ENCODE data around the gene CUX1.

Gene CUX1

DNA sequence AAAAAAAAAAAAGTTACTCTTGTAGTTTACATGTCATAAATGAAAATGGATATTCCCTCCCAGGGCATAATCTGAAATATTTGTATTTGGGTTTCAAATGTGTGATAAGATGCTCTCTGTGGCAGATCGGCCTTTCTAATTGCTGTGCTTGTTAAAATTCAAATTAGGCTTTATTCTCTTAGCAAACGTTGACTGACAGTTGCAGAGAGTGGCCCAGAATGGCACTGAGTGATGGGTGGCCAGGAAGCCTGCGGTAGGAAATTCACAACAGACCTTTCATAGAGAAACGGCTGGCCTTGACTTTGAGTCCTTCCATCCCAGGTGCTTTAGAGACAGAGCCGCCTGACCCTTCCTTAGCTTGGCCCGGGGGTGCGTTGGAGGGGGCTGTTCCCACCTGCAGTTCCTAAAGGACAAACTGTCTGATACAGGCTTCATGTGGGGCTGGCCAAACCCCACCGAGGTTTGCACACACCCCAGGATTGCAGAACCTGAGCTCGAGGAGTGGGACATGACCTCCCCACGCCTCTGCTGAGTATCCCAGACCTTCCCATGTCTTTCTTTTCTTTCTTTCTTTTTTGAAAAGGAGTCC is 152.7 kb downstream of the CUX1 start:
- Mint-ChIP-seq H3K9me3 (ENCODE audit: low read depth) (no peaks in the 10 kb centered on the region), H3K4me3 (no peak overlapping the region), H3K27me3 (no peaks in the 10 kb centered on the region), H3K36me3 (peaks cover 6% of the 10 kb centered on the region), H3K4me1 (ENCODE audit: low read depth) (no peaks in the 10 kb centered on the region), H3K27ac (peak overlapping the region; percentile 10)

DNA sequence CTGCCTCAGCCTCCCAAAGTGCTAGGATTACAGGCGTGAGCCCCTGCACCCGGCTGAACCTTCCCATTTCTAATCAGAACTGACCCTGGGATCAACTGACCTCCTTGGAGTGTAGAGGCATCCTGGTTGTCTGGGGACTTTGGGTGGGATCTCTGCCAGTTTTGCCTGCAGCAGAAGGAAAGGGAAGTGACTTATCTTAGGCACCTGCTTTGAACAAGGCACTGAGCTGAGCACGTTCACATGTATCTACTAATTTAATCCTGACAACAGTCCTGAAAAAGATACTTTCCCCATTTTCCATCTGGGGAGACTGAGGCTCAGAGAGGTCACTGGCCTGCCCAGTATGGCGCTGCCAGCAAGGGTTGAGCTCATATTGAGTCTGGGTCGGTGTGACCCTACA is 153.4 kb downstream of the CUX1 start:
- Mint-ChIP-seq H3K27ac (no peak overlapping the region), H3K4me1 (ENCODE audit: low read depth) (no peaks in the 10 kb centered on the region), H3K9me3 (ENCODE audit: low read depth) (no peaks in the 10 kb centered on the region), H3K4me3 (no peak overlapping the region), H3K27me3 (no peaks in the 10 kb centered on the region), H3K36me3 (peaks cover 6% of the 10 kb centered on the region)

DNA sequence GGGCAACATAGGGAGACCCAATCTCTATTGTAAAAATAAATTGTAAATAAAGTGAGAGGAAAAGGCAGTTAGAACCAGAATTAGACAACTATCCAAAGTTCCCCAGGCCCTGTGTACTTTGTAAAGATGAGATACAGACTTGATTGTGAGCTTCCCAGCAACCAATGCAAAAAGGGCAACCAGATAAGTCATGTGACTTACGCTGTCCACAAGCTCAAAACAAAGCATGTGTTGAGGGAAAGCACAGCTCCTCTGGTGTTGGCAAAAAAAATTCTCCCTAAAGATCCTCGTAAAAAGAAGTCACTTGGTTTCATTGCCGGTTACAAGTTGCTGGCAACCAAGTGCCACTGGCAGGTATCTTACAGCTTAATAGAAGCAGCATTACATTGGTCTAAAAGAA is 154.0 kb downstream of the CUX1 start:
- Mint-ChIP-seq H3K4me1 (ENCODE audit: low read depth) (no peaks in the 10 kb centered on the region), H3K27me3 (no peaks in the 10 kb centered on the region), H3K27ac (no peak overlapping the region), H3K9me3 (ENCODE audit: low read depth) (no peaks in the 10 kb centered on the region), H3K36me3 (peaks cover 4% of the 10 kb centered on the region), H3K4me3 (no peak overlapping the region)

DNA sequence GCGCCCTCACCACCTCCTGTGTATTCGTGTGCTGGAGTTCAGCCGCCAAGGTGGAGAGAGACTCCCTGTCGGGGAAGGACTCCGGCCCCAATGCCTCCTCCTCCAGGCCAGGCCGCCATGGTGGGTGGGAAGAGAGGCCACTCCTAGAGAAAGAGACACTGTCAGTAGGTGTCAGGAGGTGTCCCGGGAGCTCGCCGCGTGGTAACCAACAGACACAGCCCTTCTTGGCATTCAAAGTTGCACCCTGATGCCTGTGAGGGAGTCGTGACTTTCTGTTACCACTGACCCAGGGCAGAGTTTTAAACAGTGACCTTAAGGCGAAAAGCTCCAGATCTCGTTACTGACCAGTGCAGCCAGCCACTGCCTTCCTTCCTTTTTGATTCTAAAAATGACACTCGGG is 155.2 kb downstream of the CUX1 start:
- peaks cover 7% of the 10 kb centered on the region for H3K36me3 Mint-ChIP-seq
- H3K4me3 Mint-ChIP-seq = no peak overlapping the region
- H3K27ac Mint-ChIP-seq = no peak overlapping the region
- H3K27me3 Mint-ChIP-seq = no peaks in the 10 kb centered on the region
- no peaks in the 10 kb centered on the region for H3K9me3 Mint-ChIP-seq (ENCODE audit: low read depth)
- H3K4me1 Mint-ChIP-seq (ENCODE audit: low read depth) = no peaks in the 10 kb centered on the region

DNA sequence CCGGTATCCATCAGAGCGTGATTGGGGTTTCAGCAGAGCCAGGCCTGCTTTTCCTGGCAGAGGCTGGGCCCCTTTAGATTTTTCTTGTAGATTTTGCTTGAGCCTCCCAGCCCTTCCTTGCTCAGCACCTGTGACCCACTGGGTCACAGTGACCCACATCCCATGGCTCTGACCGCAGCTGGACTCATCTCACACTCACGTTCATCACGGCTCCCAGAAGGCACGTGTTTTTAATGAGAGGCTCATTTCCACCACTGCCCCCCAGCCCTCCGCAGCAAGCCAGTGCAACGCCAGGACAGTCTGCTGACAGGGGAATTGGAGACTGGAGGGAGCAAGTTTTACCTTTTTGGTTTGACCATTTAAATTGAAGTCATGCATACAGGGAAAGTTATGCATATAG is 155.7 kb downstream of the CUX1 start:
- H3K4me3 Mint-ChIP-seq = no peak overlapping the region
- no peaks in the 10 kb centered on the region for H3K4me1 Mint-ChIP-seq (ENCODE audit: low read depth)
- H3K9me3 Mint-ChIP-seq (ENCODE audit: low read depth) = no peaks in the 10 kb centered on the region
- peaks cover 7% of the 10 kb centered on the region for H3K36me3 Mint-ChIP-seq
- H3K27me3 Mint-ChIP-seq = no peaks in the 10 kb centered on the region
- no peak overlapping the region for H3K27ac Mint-ChIP-seq

DNA sequence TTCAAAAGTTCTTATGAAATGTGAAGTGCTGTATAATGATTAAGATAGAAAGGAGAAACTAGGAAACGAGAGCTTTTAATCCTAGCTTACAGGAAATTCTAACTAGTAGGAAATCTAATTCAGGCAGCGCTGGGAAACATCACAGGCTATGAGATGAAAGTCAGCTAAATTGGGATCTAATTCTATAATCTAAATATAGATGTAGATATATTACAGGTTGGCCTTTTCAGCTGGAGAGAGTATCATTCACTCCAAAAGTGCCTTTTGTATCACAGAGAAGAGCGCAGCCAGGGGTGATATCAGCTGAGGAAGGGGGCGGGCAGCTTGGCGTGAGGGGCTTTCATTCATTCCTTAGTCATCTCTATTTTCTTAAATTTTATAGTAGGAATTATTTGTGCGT is 157.0 kb downstream of the CUX1 start:
- Mint-ChIP-seq H3K4me3 (no peak overlapping the region), H3K36me3 (peaks cover 11% of the 10 kb centered on the region), H3K27me3 (no peaks in the 10 kb centered on the region), H3K9me3 (ENCODE audit: low read depth) (no peaks in the 10 kb centered on the region), H3K4me1 (ENCODE audit: low read depth) (no peaks in the 10 kb centered on the region), H3K27ac (no peak overlapping the region)

DNA sequence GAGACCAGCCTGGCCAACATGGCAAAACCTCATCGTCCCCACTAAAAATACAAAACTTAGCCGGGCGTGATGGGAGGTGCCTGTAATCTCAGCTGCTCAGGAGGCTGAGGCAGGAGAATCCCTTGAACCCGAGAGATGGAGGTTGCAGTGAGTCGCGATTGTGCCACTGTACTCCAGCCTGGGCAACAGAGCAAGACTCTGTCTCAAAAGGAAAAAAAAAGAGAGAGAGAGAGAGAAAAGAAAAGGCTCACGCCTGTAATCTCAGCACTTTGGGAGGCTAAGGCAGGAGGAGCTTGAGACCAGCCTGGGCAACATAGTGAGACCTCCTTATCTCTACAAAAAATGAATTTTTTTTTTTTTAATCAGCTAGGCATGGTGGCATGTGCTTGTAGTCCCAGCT is 157.6 kb downstream of the CUX1 start:
- no peak overlapping the region for H3K27ac Mint-ChIP-seq
- no peak overlapping the region for H3K4me3 Mint-ChIP-seq
- peaks cover 11% of the 10 kb centered on the region for H3K36me3 Mint-ChIP-seq
- no peaks in the 10 kb centered on the region for H3K27me3 Mint-ChIP-seq
- H3K4me1 Mint-ChIP-seq (ENCODE audit: low read depth) = no peaks in the 10 kb centered on the region
- no peaks in the 10 kb centered on the region for H3K9me3 Mint-ChIP-seq (ENCODE audit: low read depth)

DNA sequence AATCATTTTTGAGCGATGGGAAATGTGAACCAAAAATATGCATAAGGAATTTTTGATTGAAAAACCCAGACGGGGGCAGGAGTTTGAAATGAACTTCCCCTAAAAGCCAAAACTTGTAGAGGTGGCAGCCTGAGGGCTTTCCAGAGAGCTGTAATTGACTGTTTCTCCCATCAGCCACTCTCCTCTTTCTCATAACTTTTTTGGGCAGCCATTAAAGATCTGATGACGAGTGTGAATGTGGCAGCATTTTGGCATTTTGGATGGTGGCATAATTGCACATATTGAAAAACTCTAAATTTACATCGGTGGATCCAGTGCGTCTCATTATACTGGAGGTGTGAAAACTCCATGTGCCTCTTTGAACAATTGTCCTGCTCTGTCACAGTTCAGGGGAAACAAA is 159.0 kb downstream of the CUX1 start:
- Mint-ChIP-seq H3K27ac (no peak overlapping the region), H3K4me3 (no peak overlapping the region), H3K27me3 (no peaks in the 10 kb centered on the region), H3K9me3 (ENCODE audit: low read depth) (no peaks in the 10 kb centered on the region), H3K36me3 (peaks cover 11% of the 10 kb centered on the region), H3K4me1 (ENCODE audit: low read depth) (no peaks in the 10 kb centered on the region)

DNA sequence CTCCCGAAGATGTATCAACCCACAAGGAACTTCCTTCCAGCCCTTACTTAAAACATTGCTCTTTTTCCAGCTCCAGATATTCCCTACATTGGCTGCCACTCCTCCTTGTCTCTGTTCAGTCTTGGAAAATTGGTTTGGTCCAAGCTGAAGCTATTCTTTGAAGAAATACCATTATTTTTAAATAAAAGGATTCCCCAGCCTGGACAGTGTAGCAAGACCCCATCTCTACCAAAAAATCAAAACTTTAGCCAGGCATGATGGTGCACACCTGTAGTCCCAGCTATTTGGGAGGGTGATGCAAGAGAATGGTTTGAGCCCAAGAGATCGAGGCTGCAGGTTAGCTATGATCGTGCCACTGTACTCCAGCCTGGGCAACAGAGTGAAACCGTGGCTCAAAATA is 159.8 kb downstream of the CUX1 start:
- H3K9me3 Mint-ChIP-seq (ENCODE audit: low read depth) = no peaks in the 10 kb centered on the region
- no peak overlapping the region for H3K4me3 Mint-ChIP-seq
- H3K36me3 Mint-ChIP-seq = peaks cover 11% of the 10 kb centered on the region
- no peak overlapping the region for H3K27ac Mint-ChIP-seq
- no peaks in the 10 kb centered on the region for H3K4me1 Mint-ChIP-seq (ENCODE audit: low read depth)
- H3K27me3 Mint-ChIP-seq = no peaks in the 10 kb centered on the region

DNA sequence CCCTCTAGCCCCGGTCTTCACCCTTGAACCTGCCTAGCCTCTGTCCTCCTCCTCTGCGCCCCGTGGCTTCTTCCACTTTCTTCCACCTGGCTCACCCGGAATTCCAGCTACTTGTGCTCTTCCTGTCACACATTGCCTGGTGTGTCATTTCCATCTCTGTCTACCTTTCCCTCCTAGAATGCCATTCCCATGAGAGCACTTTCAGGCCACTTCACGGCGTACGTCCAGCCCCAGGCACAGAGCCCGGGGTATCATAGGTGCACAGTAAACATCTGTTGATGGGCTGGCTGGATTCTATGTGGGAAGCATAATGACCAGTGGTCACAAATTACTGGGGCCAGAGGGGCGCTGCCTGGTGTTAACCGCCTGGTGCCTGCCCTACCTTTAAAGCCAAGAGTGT is 161.3 kb downstream of the CUX1 start:
- no peaks in the 10 kb centered on the region for H3K27me3 Mint-ChIP-seq
- H3K36me3 Mint-ChIP-seq = peaks cover 9% of the 10 kb centered on the region
- H3K9me3 Mint-ChIP-seq (ENCODE audit: low read depth) = no peaks in the 10 kb centered on the region
- H3K27ac Mint-ChIP-seq = no peak overlapping the region
- H3K4me3 Mint-ChIP-seq = no peak overlapping the region
- no peaks in the 10 kb centered on the region for H3K4me1 Mint-ChIP-seq (ENCODE audit: low read depth)

DNA sequence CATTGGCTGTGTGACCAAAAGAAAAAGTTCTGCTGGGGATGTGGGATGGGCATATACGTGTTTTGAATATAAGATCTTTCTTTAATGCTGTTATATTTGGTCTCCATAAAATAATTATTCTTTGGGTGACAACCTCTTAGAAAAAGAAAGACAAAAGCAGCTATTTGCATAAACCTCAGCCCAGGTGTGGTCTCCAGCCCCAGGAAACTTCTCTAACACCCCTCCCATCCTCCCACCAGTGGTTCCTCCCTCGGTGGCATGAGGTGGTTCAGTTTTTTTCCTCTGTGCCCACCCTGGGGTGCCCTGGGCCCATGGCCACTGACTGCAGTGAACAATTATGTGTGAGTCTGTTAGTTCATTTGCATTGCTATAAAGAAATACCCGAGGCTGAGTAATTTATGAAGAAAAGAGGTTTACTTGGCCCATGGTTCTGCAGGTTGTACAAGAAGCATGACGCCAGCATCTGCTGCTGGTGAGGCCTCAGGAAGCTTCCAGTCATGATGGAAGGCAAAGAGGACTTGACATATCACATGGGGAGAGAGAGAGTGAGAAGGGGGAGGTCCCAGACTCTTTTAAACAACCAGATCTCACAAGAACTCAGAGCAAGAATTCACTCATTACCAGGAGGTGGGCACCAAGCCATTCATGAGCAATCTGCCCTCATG is 165.9 kb downstream of the CUX1 start:
- H3K27ac Mint-ChIP-seq = no peak overlapping the region
- H3K4me3 Mint-ChIP-seq = no peak overlapping the region

DNA sequence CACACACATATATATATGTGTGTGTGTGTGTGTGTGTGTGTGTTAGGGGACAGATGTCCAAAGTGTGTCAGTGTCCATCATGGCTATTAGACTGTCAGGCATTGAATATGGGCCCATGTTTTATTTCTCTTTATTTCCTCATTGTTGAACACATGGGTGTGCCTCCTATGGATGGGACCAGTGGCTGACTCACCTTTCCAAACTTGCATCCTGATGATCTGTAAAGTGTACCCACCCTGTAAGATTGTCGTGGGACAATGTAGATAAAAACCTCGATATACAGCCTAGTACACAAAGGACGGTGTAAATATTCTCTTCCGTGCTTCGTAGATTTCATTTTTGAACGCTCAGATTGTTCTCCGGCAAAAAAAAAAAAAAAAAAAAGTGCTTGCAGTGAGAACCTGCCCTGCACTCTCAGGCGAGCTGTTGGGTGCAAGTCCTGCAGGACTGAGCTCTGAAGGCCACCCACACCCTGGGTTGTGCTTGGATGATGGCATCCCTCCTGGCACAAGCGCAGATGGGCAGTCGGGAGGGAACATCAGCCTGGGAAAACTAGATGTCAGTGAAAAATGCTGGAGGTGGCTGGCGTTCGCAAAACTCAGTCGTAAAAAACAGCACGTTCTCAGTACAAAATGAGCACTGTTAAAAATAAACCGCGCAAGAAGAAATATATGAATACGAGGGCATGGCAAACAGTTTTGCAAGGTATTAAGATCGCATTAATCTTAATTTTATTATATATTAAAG is 166.9 kb downstream of the CUX1 start:
- H3K4me3 Mint-ChIP-seq = no peak overlapping the region
- H3K4me1 Mint-ChIP-seq (ENCODE audit: low read depth) = peaks cover 8% of the 10 kb centered on the region
- peaks cover 4% of the 10 kb centered on the region for H3K36me3 Mint-ChIP-seq
- no peaks in the 10 kb centered on the region for H3K27me3 Mint-ChIP-seq
- H3K27ac Mint-ChIP-seq = no peak overlapping the region
- H3K9me3 Mint-ChIP-seq (ENCODE audit: low read depth) = no peaks in the 10 kb centered on the region

More for the DNA sequence above, 165.9 kb downstream of the CUX1 start:
- Mint-ChIP-seq H3K4me1 (ENCODE audit: low read depth) (peaks cover 5% of the 10 kb centered on the region), H3K27me3 (no peaks in the 10 kb centered on the region), H3K36me3 (peaks cover 5% of the 10 kb centered on the region), H3K9me3 (ENCODE audit: low read depth) (no peaks in the 10 kb centered on the region)

DNA sequence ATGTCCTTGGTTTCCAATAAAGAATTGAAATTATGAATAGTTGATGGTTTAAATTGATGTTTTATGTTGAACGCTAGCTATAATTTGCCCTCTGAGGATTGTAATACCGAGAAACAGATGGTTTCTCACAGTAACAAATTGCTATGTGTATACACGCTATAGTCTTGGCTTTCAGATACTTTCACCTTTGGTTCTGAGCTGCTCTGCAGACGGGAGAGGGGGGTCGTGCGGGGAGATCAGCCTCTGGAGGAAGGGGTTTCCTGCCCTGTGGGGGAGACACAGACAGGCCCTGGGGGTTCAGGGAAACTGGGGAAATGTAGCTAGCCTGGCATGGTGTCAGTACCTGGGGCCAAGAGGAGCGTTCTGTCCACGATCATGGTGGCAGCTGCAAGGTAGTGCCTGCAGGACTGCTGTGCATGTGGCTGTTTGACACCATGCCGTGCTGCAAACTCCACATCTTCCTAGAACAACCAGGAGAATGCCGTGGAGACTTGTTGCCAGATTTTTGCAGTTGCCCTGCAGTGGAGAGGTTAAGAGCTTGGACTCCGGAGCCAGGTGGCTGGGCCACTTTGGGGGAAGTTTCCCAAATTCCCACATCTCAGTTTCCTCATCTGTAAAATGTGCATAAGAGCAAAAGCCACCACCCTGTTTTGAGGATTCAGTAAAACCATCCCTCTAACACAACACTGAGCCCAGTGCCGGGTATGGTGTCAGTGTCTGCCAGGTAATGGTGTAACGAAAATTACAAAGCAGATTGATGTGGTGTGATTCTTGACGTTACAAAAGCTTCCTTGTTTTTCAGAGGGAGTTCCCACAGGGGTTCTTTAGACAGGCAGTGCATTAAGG is 167.9 kb downstream of the CUX1 start:
- Mint-ChIP-seq H3K4me3 (no peak overlapping the region), H3K4me1 (ENCODE audit: low read depth) (peaks cover 15% of the 10 kb centered on the region), H3K36me3 (peaks cover 4% of the 10 kb centered on the region), H3K9me3 (ENCODE audit: low read depth) (no peaks in the 10 kb centered on the region), H3K27ac (no peak overlapping the region), H3K27me3 (no peaks in the 10 kb centered on the region)

DNA sequence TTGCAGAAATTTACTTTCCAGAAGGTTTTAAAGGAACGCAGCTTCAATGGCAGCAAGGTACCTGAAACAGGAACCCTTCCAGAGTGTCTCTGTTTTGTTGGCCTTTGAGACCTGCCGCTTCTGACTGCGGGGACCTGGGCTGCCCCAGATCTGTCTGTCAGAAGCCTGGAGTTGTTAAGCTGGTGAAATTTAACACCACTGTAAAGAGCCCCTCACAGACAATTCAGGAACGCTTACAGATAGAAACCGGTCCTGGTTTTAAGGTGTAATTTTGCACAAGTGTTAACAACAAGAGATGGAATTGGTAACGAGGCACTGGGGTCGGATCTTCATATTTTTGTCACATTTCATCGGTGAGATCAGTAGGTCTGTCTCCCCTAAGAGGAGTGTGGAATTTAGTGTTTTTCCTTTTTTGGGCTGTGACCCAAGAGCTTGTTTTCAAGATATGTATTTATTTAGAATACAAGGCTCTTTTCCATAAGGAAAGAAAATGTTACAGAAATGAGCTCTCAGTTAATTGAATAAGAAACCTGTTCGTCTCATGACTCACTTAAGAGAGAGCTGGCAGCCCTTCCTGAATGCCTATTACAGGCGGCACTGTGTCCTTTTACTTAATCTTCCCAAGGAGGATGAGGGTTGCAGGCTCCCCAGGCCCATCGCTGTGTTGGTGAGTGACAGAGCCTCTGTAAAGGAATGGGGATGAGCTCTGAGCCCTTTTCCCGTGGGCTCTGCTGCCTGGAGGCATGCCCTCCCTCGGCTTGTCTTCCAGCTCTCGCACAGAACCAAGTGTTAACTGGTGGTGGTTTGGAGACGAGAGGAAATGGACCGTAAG is 168.7 kb downstream of the CUX1 start:
- Mint-ChIP-seq H3K4me3 (no peak overlapping the region), H3K9me3 (ENCODE audit: low read depth) (no peaks in the 10 kb centered on the region), H3K36me3 (peaks cover 3% of the 10 kb centered on the region), H3K4me1 (ENCODE audit: low read depth) (peaks cover 23% of the 10 kb centered on the region), H3K27ac (no peak overlapping the region), H3K27me3 (no peaks in the 10 kb centered on the region)

All from activated naive CD8-positive, alpha-beta T cell (primary cell).